ENCODE measurements around the gene IKZF2.

IKZF2 gene

DNA sequence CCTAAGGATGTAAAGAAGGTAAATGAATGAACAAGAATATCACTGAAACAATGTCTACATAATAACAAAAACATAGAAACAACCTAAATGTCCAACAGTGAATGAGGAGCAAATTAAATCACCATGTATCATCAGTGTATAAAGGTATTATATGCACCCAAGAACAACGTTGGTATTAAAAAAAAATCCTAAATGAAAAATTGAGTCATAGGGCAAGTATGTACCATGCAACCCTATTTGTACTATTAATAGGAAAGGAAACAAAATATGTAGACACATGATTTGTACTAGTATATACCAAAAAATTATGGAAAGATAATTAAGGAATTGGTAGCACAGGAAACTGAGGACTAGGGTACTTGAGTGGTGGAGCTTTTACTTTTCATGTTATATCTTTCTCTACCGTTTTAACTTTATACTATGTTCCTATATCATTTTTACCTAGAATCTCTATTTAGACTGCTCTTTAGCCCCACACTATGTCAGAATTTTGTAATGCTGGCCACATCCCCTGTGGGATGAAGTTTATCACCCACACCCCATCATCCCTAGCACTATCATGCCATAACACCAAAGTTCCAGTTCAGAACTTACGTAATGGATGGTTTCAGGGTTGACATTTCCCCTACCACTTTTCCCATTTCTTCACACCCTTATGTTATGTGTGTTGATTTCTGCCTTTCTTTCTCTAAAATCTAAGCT, 25.6 kb downstream of the IKZF2 start:
- TF ChIP-seq FOXP2 (optimal IDR thresholded peaks at IDR 0.05; ENCODE audit: control extremely low read depth, extremely low read length, insufficient read depth) = no peak
- TF ChIP-seq EZH2 (IDR thresholded peaks at IDR 0.05) = no peak
- no peak for TF ChIP-seq POLR2AphosphoS5 (IDR thresholded peaks at IDR 0.05; ENCODE audit: borderline replicate concordance, low read depth, low read length)
- H3K9me3 ChIP-seq (ENCODE audit: low read depth, low read length) = no peaks in the 10 kb centered on the region
- no peak for DNase-seq (ENCODE audit: low read depth, low spot score)
- no peak overlapping the region for H3K27ac ChIP-seq
- peaks cover 16% of the 10 kb centered on the region for H3K36me3 ChIP-seq (ENCODE audit: insufficient read depth, low read length)
- no peak overlapping the region for H3K4me3 ChIP-seq
- no peak overlapping the region for H3K9ac ChIP-seq (ENCODE audit: insufficient read length)

DNA sequence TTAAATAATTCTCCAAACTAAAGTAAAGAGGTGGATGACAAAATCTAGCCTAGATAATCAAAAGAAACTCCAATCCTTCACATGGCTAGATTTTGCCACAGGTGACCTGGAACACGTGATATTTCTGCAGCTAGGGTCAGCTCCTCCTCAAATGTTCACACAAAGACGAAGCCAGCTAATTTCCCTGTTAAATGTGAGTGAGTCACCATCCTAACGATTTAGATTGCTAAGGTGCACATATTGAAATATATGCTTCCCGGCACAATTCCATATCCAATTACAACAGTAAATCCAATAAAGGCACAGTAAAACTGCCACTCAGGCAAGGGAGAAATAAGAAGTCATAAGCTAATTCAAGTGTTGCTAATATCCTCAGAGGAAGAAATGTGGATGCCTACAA, 28.7 kb downstream of the IKZF2 start:
- no peak overlapping the region for H3K27ac ChIP-seq
- TF ChIP-seq POLR2AphosphoS5 (IDR thresholded peaks at IDR 0.05; ENCODE audit: borderline replicate concordance, low read depth, low read length) = no peak
- H3K4me3 ChIP-seq = no peak overlapping the region
- no peaks in the 10 kb centered on the region for H3K9me3 ChIP-seq (ENCODE audit: low read depth, low read length)
- no peak for DNase-seq (ENCODE audit: low read depth, low spot score)
- H3K36me3 ChIP-seq (ENCODE audit: insufficient read depth, low read length) = peaks cover 4% of the 10 kb centered on the region; the same call in 1 of the 2 replicates
- H3K9ac ChIP-seq (ENCODE audit: insufficient read length) = no peak overlapping the region

GRCh38 chr2:213121690-213122089, 29.7 kb downstream of the IKZF2 start:
- no peak overlapping the region for H3K9ac ChIP-seq (ENCODE audit: insufficient read length)
- no peak for DNase-seq (ENCODE audit: low read depth, low spot score)

GRCh38 chr2:213119061-213119809, 32.2 kb downstream of the IKZF2 start:
- Histone ChIP-seq H3K9ac (ENCODE audit: insufficient read length) (no peak overlapping the region), H3K36me3 (ENCODE audit: insufficient read depth, low read length) (no peaks in the 10 kb centered on the region; the same call in 1 of the 2 replicates), H3K9me3 (ENCODE audit: low read depth, low read length) (no peaks in the 10 kb centered on the region), H3K27ac (no peak overlapping the region), H3K4me3 (no peak overlapping the region)
- no peak for DNase-seq (ENCODE audit: low read depth, low spot score)
- TF ChIP-seq EZH2 (IDR thresholded peaks at IDR 0.05) (no peak), POLR2AphosphoS5 (IDR thresholded peaks at IDR 0.05; ENCODE audit: borderline replicate concordance, low read depth, low read length) (no peak), FOXP2 (optimal IDR thresholded peaks at IDR 0.05; ENCODE audit: control extremely low read depth, extremely low read length, insufficient read depth) (no peak)

More at GRCh38 chr2:213121690-213122089, 29.7 kb downstream of the IKZF2 start:
- H3K27ac ChIP-seq = peak overlapping the region; percentile 19; the same call in 1 of the 2 replicates
- no peaks in the 10 kb centered on the region; the same call in 1 of the 2 replicates for H3K36me3 ChIP-seq (ENCODE audit: insufficient read depth, low read length)
- no peaks in the 10 kb centered on the region for H3K9me3 ChIP-seq (ENCODE audit: low read depth, low read length)
- TF ChIP-seq POLR2AphosphoS5 (IDR thresholded peaks at IDR 0.05; ENCODE audit: borderline replicate concordance, low read depth, low read length) = no peak
- H3K4me3 ChIP-seq = no peak overlapping the region

- no peaks in the 10 kb centered on the region for H3K9me3 ChIP-seq (ENCODE audit: low read depth, low read length)
- no peak overlapping the region for H3K9ac ChIP-seq (ENCODE audit: insufficient read length)
- H3K4me3 ChIP-seq = no peak overlapping the region
- H3K36me3 ChIP-seq (ENCODE audit: insufficient read depth, low read length) = no peaks in the 10 kb centered on the region
- H3K27ac ChIP-seq = no peak overlapping the region
- no peak for TF ChIP-seq POLR2AphosphoS5 (IDR thresholded peaks at IDR 0.05; ENCODE audit: borderline replicate concordance, low read depth, low read length)
- TF ChIP-seq EZH2 (IDR thresholded peaks at IDR 0.05) = no peak
- DNase-seq (ENCODE audit: low read depth, low spot score) = no peak
Observed at GRCh38 chr2:213108308-213108707, 43.1 kb downstream of the IKZF2 start.

DNA sequence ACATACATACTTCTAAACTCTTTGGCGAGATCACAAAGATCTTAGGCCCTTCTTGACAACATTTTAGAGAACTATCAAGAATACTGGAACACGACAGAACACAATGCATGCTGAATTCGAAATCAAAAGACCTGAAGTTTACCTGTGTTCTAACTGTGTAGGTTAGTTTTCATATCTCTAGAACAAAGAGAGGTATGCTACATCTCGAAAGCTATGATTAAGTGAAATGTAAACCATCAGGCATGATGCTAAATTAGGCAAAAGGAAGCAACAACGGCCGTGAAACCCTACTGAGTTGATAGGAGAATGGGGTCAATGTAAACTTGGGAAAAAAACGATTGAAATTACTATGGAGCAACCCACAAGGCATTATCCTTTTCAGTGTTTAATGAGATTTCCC, 43.7 kb downstream of the IKZF2 start:
- Histone ChIP-seq H3K4me3 (no peak overlapping the region), H3K9ac (ENCODE audit: insufficient read length) (no peak overlapping the region), H3K36me3 (ENCODE audit: insufficient read depth, low read length) (no peaks in the 10 kb centered on the region), H3K27ac (no peak overlapping the region), H3K9me3 (ENCODE audit: low read depth, low read length) (no peaks in the 10 kb centered on the region)
- TF ChIP-seq FOXP2 (optimal IDR thresholded peaks at IDR 0.05; ENCODE audit: control extremely low read depth, extremely low read length, insufficient read depth) (no peak), POLR2AphosphoS5 (IDR thresholded peaks at IDR 0.05; ENCODE audit: borderline replicate concordance, low read depth, low read length) (no peak), EZH2 (IDR thresholded peaks at IDR 0.05) (no peak)
- DNase-seq (ENCODE audit: low read depth, low spot score) = no peak

DNA sequence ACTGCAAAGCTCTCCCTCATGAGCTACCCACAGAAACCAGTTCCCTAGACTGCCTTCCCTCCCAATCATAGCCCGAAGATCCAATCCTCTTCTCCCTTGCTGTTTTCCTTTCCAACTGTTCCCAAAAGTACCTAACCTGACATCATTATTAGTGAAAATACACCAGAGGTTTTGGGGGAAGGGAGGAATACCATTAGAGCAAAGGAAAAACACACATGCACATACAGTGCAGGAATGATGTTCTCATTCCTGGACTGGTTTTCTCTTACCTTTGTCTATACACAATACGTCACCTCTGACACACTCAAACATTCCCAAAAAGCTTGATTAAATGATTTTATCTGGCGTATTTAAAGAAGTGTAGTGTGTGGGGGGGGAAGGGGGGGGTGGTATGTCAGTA, 46.2 kb downstream of the IKZF2 start:
- Histone ChIP-seq H3K4me3 (no peak overlapping the region), H3K27ac (peak overlapping the region; percentile 63), H3K36me3 (ENCODE audit: insufficient read depth, low read length) (no peaks in the 10 kb centered on the region), H3K9ac (ENCODE audit: insufficient read length) (no peak overlapping the region), H3K9me3 (ENCODE audit: low read depth, low read length) (no peaks in the 10 kb centered on the region)
- no peak for TF ChIP-seq FOXP2 (optimal IDR thresholded peaks at IDR 0.05; ENCODE audit: control extremely low read depth, extremely low read length, insufficient read depth)
- TF ChIP-seq POLR2AphosphoS5 (IDR thresholded peaks at IDR 0.05; ENCODE audit: borderline replicate concordance, low read depth, low read length) = no peak
- DNase-seq (ENCODE audit: low read depth, low spot score) = no peak

- TF ChIP-seq POLR2AphosphoS5 (IDR thresholded peaks at IDR 0.05; ENCODE audit: borderline replicate concordance, low read depth, low read length) = no peak
- TF ChIP-seq FOXP2 (optimal IDR thresholded peaks at IDR 0.05; ENCODE audit: control extremely low read depth, extremely low read length, insufficient read depth) = no peak
- no peak for TF ChIP-seq EZH2 (IDR thresholded peaks at IDR 0.05)
- no peak overlapping the region for H3K9ac ChIP-seq (ENCODE audit: insufficient read length)
- H3K27ac ChIP-seq = peak overlapping the region; percentile 63
- H3K9me3 ChIP-seq (ENCODE audit: low read depth, low read length) = no peaks in the 10 kb centered on the region
- no peak for DNase-seq (ENCODE audit: low read depth, low spot score)
- H3K4me3 ChIP-seq = no peak overlapping the region
- H3K36me3 ChIP-seq (ENCODE audit: insufficient read depth, low read length) = no peaks in the 10 kb centered on the region
Observed at GRCh38 chr2:213104903-213105202, 46.6 kb downstream of the IKZF2 start.
